Measurements from ENCODE around the gene DNAH8. TPM values are rescaled to one million over a fixed set of nuclear protein-coding genes. Genes with fewer than 3 reads are reported as not detected.

Gene DNAH8
- total and polyA plus RNA-seq, 4 donors: 0.01 to 0.37 (median 0.11) TPM

DNA sequence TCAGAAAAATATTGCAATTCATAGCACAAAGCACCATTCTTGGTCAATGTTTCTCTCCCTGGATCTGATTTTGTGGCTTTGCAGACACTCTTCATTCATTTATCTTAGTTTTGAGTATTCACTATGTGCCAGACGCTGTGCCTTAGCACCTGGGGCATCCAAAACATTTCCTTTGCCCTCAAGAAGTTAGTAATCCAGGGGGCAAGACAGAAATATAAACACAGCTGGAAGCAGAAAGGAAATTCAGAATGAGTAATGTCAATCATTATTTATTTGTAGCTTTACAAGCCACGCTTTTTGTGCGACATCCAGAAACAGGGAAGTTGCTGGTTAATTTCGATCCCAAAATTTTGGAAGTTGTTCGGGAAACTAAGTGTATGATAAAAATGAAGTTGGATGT, 71.4 kb downstream of the DNAH8 start:
- Histone ChIP-seq H3K27ac (ENCODE audit: low read depth in 1 of 2, low read length in 1 of 2) (no peak overlapping the region), H3K36me3 (ENCODE audit: control insufficient read depth in 4 of 4, insufficient read depth in 4 of 4, low read length in 4 of 4) (no peaks in the 10 kb centered on the region), H3K4me3 (no peak overlapping the region), H3K27me3 (ENCODE audit: control insufficient read depth in 3 of 3, insufficient read depth in 3 of 3, low read length in 2 of 3) (no peaks in the 10 kb centered on the region), H3K4me1 (ENCODE audit: control insufficient read depth in 5 of 5, insufficient read depth in 5 of 5, low read length in 5 of 5) (no peaks in the 10 kb centered on the region), H3K9ac (ENCODE audit: insufficient read depth in 1 of 2, low read length in 2 of 2) (no peak overlapping the region), H3K9me3 (ENCODE audit: control insufficient read depth in 4 of 4, insufficient read depth in 3 of 4, low read length in 3 of 4) (no peaks in the 10 kb centered on the region)
- no peak for ATAC-seq (ENCODE audit: insufficient read depth, low FRiP score)
- TF ChIP-seq, protein P1, sequence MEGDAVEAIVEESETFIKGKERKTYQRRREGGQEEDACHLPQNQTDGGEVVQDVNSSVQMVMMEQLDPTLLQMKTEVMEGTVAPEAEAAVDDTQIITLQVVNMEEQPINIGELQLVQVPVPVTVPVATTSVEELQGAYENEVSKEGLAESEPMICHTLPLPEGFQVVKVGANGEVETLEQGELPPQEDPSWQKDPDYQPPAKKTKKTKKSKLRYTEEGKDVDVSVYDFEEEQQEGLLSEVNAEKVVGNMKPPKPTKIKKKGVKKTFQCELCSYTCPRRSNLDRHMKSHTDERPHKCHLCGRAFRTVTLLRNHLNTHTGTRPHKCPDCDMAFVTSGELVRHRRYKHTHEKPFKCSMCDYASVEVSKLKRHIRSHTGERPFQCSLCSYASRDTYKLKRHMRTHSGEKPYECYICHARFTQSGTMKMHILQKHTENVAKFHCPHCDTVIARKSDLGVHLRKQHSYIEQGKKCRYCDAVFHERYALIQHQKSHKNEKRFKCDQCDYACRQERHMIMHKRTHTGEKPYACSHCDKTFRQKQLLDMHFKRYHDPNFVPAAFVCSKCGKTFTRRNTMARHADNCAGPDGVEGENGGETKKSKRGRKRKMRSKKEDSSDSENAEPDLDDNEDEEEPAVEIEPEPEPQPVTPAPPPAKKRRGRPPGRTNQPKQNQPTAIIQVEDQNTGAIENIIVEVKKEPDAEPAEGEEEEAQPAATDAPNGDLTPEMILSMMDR (IDR thresholded peaks at IDR 0.05; ENCODE audit: control extremely low read depth, extremely low read depth): no peak
- WGBS, 2 donors: 78 to 79% methylated on average over 5 of the region's 5 CpGs
- DNase-seq: no peak

GRCh38 chr6:38789256-38789655, 74.1 kb downstream of the DNAH8 start:
- no peak for DNase-seq
- TF ChIP-seq, protein P1 (IDR thresholded peaks at IDR 0.05; ENCODE audit: control extremely low read depth, extremely low read depth): no peak
- no peaks in the 10 kb centered on the region for H3K9me3 ChIP-seq (ENCODE audit: control insufficient read depth in 4 of 4, insufficient read depth in 3 of 4, low read length in 3 of 4)
- no peak overlapping the region for H3K27ac ChIP-seq (ENCODE audit: low read depth in 1 of 2, low read length in 1 of 2)
- no peak overlapping the region for H3K9ac ChIP-seq (ENCODE audit: insufficient read depth in 1 of 2, low read length in 2 of 2)
- H3K27me3 ChIP-seq (ENCODE audit: control insufficient read depth in 3 of 3, insufficient read depth in 3 of 3, low read length in 2 of 3): no peaks in the 10 kb centered on the region
- WGBS, 2 donors: 20 to 27% methylated on average over 2 of the region's 2 CpGs
- H3K4me1 ChIP-seq (ENCODE audit: control insufficient read depth in 5 of 5, insufficient read depth in 5 of 5, low read length in 5 of 5): no peaks in the 10 kb centered on the region
- no peaks in the 10 kb centered on the region for H3K36me3 ChIP-seq (ENCODE audit: control insufficient read depth in 4 of 4, insufficient read depth in 4 of 4, low read length in 4 of 4)
- H3K4me3 ChIP-seq: no peak overlapping the region
- no peak for ATAC-seq (ENCODE audit: insufficient read depth, low FRiP score)

- H3K36me3 ChIP-seq (ENCODE audit: control insufficient read depth in 4 of 4, insufficient read depth in 4 of 4, low read length in 4 of 4): no peaks in the 10 kb centered on the region
- H3K9ac ChIP-seq (ENCODE audit: insufficient read depth in 1 of 2, low read length in 2 of 2): no peak overlapping the region
- no peaks in the 10 kb centered on the region for H3K27me3 ChIP-seq (ENCODE audit: control insufficient read depth in 3 of 3, insufficient read depth in 3 of 3, low read length in 2 of 3)
- H3K4me3 ChIP-seq: no peak overlapping the region
- ATAC-seq (ENCODE audit: insufficient read depth, low FRiP score): no peak
- no peaks in the 10 kb centered on the region for H3K4me1 ChIP-seq (ENCODE audit: control insufficient read depth in 5 of 5, insufficient read depth in 5 of 5, low read length in 5 of 5)
- no peak overlapping the region for H3K27ac ChIP-seq (ENCODE audit: low read depth in 1 of 2, low read length in 1 of 2)
- no peaks in the 10 kb centered on the region for H3K9me3 ChIP-seq (ENCODE audit: control insufficient read depth in 4 of 4, insufficient read depth in 3 of 4, low read length in 3 of 4)
- TF ChIP-seq, protein P1 (IDR thresholded peaks at IDR 0.05; ENCODE audit: control extremely low read depth, extremely low read depth): no peak
- DNase-seq: no peak
- WGBS, 2 donors: 63 to 90% methylated on average over 2 of the region's 2 CpGs
These were observed 77.2 kb downstream of the DNAH8 start for GRCh38 chr6:38792356-38792755.

GRCh38 chr6:38794682-38795081, 79.6 kb downstream of the DNAH8 start:
- H3K27ac ChIP-seq (ENCODE audit: low read depth in 1 of 2, low read length in 1 of 2): no peak overlapping the region
- no peaks in the 10 kb centered on the region for H3K36me3 ChIP-seq (ENCODE audit: control insufficient read depth in 4 of 4, insufficient read depth in 4 of 4, low read length in 4 of 4)
- H3K9me3 ChIP-seq (ENCODE audit: control insufficient read depth in 4 of 4, insufficient read depth in 3 of 4, low read length in 3 of 4): no peaks in the 10 kb centered on the region
- WGBS, 2 donors: 78 to 91% methylated on average over 3 of the region's 3 CpGs
- no peak overlapping the region for H3K9ac ChIP-seq (ENCODE audit: insufficient read depth in 1 of 2, low read length in 2 of 2)
- H3K4me3 ChIP-seq: no peak overlapping the region
- no peaks in the 10 kb centered on the region for H3K27me3 ChIP-seq (ENCODE audit: control insufficient read depth in 3 of 3, insufficient read depth in 3 of 3, low read length in 2 of 3)
- no peak for ATAC-seq (ENCODE audit: insufficient read depth, low FRiP score)
- TF ChIP-seq, protein P1 (IDR thresholded peaks at IDR 0.05; ENCODE audit: control extremely low read depth, extremely low read depth): no peak
- H3K4me1 ChIP-seq (ENCODE audit: control insufficient read depth in 5 of 5, insufficient read depth in 5 of 5, low read length in 5 of 5): no peaks in the 10 kb centered on the region
- DNase-seq: no peak
